PFSK-1 (cell line): ENCODE measurements around the gene SPPL2C. TPM values are rescaled to one million over a fixed set of nuclear protein-coding genes. Genes with fewer than 3 reads are reported as not detected.

Experiments used
- FOXP2 ChIP-seq: optimal IDR thresholded peaks from 2 replicates; pipeline ENCODE3; 2011; ENCODE audit warnings: borderline replicate concordance, control low read depth, inconsistent platforms; ENCODE audit not compliant: insufficient read depth; ENCODE audit errors: extremely low read length, extremely low read depth
- POLR2AphosphoS5 ChIP-seq: IDR thresholded peaks from 2 replicates; pipeline ENCODE4 v1.6.1; 2012; ENCODE audit warnings: low read depth, mild to moderate bottlenecking, control low read depth, low read length, moderate library complexity
- SIN3A ChIP-seq: IDR thresholded peaks from 2 replicates; pipeline ENCODE4 v1.6.1; 2012; ENCODE audit warnings: mild to moderate bottlenecking, low read length, moderate library complexity, borderline replicate concordance; ENCODE audit not compliant: insufficient read depth
- TAF1 ChIP-seq: IDR thresholded peaks from 2 replicates; pipeline ENCODE4 v1.6.1; 2012; ENCODE audit warnings: low read length, control low read depth, borderline replicate concordance; ENCODE audit not compliant: insufficient read depth
- polyA plus RNA-seq: library from polyadenylated mRNA; unstranded; fragments of >200 nt; gene quantifications from one replicate; pipeline ENCODE4 v1.2.1, GENCODE V29; 2012; ENCODE audit warnings: low read depth, missing spikeins; ENCODE audit not compliant: insufficient read length
- TF ChIP-seq, protein P1 (sequence below), 2 experiments: IDR thresholded peaks; 2 replicates each; pipeline versions ENCODE4 v1.6.1 to v1.8.0; 2011 to 2012; ENCODE audit warnings: low read depth in 2 of 2, low read length in 2 of 2, control low read depth in 1 of 2, inconsistent platforms in 1 of 2, mild to moderate bottlenecking in 1 of 2, moderate library complexity in 1 of 2; ENCODE audit not compliant: insufficient read depth in 1 of 2

The SPPL2C gene
- not detected for polyA plus RNA-seq

DNA sequence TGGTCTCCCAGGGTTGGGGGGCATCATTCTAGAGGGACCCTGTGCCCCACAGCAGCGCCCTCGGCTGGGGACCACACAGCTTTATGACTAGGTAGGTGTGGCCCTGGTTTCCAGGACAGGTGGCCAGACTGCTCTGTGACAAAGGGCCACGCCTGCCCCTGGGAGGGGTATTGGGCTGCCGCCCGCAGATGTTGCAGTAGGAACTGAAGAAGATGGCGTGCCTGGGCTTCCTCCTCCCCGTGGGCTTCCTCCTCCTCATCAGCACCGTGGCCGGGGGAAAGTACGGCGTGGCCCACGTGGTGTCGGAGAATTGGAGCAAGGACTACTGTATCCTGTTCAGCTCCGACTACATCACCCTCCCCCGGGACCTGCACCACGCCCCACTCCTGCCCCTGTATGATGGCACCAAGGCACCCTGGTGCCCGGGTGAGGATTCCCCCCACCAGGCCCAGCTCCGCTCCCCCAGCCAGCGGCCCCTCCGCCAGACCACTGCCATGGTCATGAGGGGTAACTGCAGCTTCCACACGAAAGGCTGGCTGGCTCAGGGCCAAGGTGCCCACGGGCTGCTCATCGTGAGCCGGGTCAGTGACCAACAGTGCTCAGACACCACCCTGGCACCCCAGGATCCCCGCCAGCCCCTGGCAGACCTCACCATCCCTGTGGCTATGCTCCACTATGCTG is at the start of gene SPPL2C:
Gene SPPL2C, plus strand, starts transcription at position 187 of the 681 bp plus-strand sequence. Its CDS starts 26 bp downstream, at position 213.
- TF ChIP-seq TAF1, result no peak
- TF ChIP-seq, protein P1, sequence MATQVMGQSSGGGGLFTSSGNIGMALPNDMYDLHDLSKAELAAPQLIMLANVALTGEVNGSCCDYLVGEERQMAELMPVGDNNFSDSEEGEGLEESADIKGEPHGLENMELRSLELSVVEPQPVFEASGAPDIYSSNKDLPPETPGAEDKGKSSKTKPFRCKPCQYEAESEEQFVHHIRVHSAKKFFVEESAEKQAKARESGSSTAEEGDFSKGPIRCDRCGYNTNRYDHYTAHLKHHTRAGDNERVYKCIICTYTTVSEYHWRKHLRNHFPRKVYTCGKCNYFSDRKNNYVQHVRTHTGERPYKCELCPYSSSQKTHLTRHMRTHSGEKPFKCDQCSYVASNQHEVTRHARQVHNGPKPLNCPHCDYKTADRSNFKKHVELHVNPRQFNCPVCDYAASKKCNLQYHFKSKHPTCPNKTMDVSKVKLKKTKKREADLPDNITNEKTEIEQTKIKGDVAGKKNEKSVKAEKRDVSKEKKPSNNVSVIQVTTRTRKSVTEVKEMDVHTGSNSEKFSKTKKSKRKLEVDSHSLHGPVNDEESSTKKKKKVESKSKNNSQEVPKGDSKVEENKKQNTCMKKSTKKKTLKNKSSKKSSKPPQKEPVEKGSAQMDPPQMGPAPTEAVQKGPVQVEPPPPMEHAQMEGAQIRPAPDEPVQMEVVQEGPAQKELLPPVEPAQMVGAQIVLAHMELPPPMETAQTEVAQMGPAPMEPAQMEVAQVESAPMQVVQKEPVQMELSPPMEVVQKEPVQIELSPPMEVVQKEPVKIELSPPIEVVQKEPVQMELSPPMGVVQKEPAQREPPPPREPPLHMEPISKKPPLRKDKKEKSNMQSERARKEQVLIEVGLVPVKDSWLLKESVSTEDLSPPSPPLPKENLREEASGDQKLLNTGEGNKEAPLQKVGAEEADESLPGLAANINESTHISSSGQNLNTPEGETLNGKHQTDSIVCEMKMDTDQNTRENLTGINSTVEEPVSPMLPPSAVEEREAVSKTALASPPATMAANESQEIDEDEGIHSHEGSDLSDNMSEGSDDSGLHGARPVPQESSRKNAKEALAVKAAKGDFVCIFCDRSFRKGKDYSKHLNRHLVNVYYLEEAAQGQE (IDR thresholded peaks at IDR 0.05; ENCODE audit: insufficient read depth in 1 of 2, low read depth in 2 of 2, low read length in 2 of 2), result no peak
- TF ChIP-seq FOXP2, result no peak
- TF ChIP-seq SIN3A, result no peak
- no peak for TF ChIP-seq POLR2AphosphoS5

DNA sequence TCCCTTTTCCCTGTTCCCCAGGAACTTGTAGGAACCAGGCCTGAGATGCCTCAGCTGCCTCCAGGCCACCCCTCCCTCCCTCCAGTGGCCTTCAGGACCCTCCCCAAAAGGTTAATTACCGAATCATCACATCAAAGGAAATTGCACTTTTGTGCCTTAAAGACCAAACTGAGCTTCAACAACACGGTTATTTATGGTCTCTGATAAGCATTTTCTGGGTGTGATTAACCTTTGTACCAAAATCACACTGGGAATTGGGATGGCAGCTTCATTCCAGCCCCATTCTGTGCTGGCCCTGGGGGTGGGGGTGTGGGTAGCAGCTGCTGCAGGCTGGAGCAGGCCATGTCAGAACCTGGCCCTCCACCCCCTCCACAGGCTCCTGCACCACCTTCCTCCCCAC is 43.9 kb upstream of the SPPL2C start:
- TF ChIP-seq FOXP2 (no peak), POLR2AphosphoS5 (no peak), TAF1 (no peak), SIN3A (no peak)
- TF ChIP-seq, protein P1 (IDR thresholded peaks at IDR 0.05; ENCODE audit: insufficient read depth in 1 of 2, low read depth in 2 of 2, low read length in 2 of 2), result no peak

- TF ChIP-seq TAF1 (no peak), SIN3A (no peak)
Measured at GRCh38 chr17:45801421-45801820, 43.3 kb upstream of the SPPL2C start.

DNA sequence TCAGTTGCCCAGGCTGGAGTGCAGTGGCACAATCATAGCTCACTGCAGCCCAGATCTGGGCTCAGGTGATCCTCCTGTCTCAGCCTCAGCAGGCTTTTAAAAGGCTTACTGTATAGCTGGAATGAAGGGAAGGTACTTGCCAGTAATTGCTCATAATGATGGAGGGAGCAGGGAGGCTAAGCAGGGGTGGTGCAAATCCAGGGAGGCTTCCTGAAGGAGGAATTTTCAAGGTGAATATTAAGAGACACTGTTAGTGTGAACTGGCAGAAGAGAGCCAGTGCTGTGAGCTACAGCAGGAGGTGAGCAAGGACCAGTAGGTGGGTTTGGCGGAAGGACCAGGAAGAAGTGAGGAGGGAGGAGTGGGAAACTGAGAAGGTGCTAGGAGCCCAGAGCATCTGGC is 35.8 kb upstream of the SPPL2C start:
- TF ChIP-seq FOXP2, result no peak
- TF ChIP-seq SIN3A, result no peak
- TF ChIP-seq, protein P1 (IDR thresholded peaks at IDR 0.05; ENCODE audit: insufficient read depth in 1 of 2, low read depth in 2 of 2, low read length in 2 of 2), result no peak
- TF ChIP-seq TAF1, result no peak
- no peak for TF ChIP-seq POLR2AphosphoS5

DNA sequence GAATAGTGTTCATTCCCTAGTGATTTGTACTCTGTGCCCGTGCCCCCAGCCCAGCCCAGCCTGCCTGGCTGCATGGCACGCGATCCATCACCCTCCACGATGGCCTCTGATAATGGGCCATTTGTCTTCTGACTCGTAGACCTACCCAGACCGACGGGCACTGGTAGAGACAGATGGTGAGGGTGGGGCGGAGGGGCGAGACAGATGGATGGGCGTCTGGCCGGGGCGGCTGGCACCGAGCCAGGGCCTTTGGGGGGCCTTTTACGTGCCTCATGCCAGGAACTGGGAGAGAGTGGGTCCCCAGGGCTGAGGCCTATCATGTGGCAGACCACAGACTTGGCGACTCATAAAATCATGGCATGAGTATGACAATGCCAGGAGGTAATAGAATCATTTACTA is 35.2 kb upstream of the SPPL2C start:
- no peak for TF ChIP-seq POLR2AphosphoS5
- TF ChIP-seq SIN3A, result no peak
- no peak for TF ChIP-seq FOXP2
- no peak for TF ChIP-seq TAF1
- TF ChIP-seq, protein P1 (IDR thresholded peaks at IDR 0.05; ENCODE audit: insufficient read depth in 1 of 2, low read depth in 2 of 2, low read length in 2 of 2), result no peak
